Endothelial cell (in vitro differentiated cells): Measurements from ENCODE around the gene RMC1. TPM values are rescaled to one million over a fixed set of nuclear protein-coding genes. Genes with fewer than 3 reads are reported as not detected.
"Not testable (repeated sequence)": the region's sequence is repeated elsewhere in the genome, so short reads cannot be mapped to it uniquely, and the experiment has no call there.

Source experiments
- DNase-seq: peaks from one replicate; pipeline ENCODE4 v3.0.0; 2021; ENCODE audit warnings: low spot score
- H3K27ac Mint-ChIP-seq: one replicate; pipeline ENCODE4 v1.8.0; 2021; ENCODE audit warnings: mixed read lengths, inconsistent platforms; ENCODE audit not compliant: unreplicated experiment
- H3K27me3 Mint-ChIP-seq: one replicate; pipeline ENCODE4 v1.8.0; 2021; ENCODE audit warnings: mild to moderate bottlenecking, moderate library complexity, mixed read lengths, inconsistent platforms; ENCODE audit not compliant: unreplicated experiment
- H3K36me3 Mint-ChIP-seq: one replicate; pipeline ENCODE4 v1.8.0; 2021; ENCODE audit warnings: mild to moderate bottlenecking, low read depth, mixed read lengths, inconsistent platforms; ENCODE audit not compliant: unreplicated experiment
- H3K4me1 Mint-ChIP-seq: one replicate; pipeline ENCODE4 v1.8.0; 2021; ENCODE audit warnings: mild to moderate bottlenecking, mixed read lengths, inconsistent platforms; ENCODE audit not compliant: unreplicated experiment
- H3K4me3 Mint-ChIP-seq: one replicate; pipeline ENCODE4 v1.8.0; 2021; ENCODE audit warnings: mild to moderate bottlenecking, mixed read lengths, inconsistent platforms; ENCODE audit not compliant: unreplicated experiment
- H3K9me3 Mint-ChIP-seq: one replicate; pipeline ENCODE4 v1.8.0; 2021; ENCODE audit warnings: mixed read lengths, inconsistent platforms; ENCODE audit not compliant: unreplicated experiment
- CTCF ChIP-seq: fragments of 200-600 bp; sonication (generic); IDR thresholded peaks from one replicate; pipeline ENCODE4 v1.5.0; 2021; ENCODE audit warnings: antibody characterized with exemption; ENCODE audit not compliant: unreplicated experiment
- total RNA-seq: library from RNA; stranded (reverse); fragmentation: NEBNext Ultra II Directional; extraction: Animal tissue kit (Norgen Biotek cat#: 25700); gene quantifications from one replicate; pipeline ENCODE4 v1.2.1, GENCODE V29; 2021; ENCODE audit not compliant: unreplicated experiment

The RMC1 gene
- total RNA-seq, 1 donor from 2014 or later = 11.7 TPM

- Mint-ChIP-seq H3K36me3 (peaks cover 42% of the 10 kb centered on the region), H3K4me1 (no peaks in the 10 kb centered on the region)
- no peak for DNase-seq
Measured at GRCh38 chr18:23553887-23554286, 50.6 kb downstream of the RMC1 start.

DNA sequence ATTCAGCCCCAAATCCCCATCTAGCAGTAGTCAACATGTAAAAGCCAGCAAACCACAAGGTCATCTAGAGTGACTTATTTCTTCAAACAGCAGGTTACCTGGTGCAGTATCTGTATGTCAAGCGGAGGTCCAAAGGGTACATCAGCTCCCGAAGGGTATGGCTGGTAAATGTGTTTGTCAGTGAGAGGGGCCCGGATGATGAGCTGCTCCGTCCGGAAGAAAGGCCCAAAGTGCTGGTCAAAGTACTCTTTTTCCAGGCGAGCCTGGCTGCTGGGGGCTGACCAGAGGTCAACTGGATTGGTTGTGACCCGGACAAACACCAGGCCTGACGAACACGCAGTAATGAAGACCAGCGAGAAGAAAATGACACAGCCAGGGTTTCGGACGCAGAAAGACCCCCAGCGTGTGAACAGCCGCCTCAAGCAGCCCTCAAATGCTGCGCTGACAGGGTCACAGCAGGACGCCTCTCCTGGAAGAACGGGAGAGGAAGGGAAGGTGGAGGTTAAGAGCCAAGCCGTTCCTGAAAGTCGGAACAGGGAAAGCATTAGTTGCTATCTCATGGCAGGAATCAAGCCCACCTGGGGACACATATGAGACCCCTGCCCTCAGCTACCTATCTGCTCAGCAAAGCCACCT is 53.0 kb downstream of the RMC1 start:
- no peaks in the 10 kb centered on the region for H3K27me3 Mint-ChIP-seq

More at GRCh38 chr18:23553887-23554286, 50.6 kb downstream of the RMC1 start:
- TF ChIP-seq CTCF = no peak
- Mint-ChIP-seq H3K27me3 (no peaks in the 10 kb centered on the region), H3K27ac (no peak overlapping the region), H3K4me3 (no peak overlapping the region), H3K9me3 (no peaks in the 10 kb centered on the region)

GRCh38 chr18:23557511-23557910 is 54.2 kb downstream of the RMC1 start:
- DNase-seq, H3K4me1 Mint-ChIP-seq, H3K4me3 Mint-ChIP-seq, H3K9me3 Mint-ChIP-seq, H3K27me3 Mint-ChIP-seq, H3K27ac Mint-ChIP-seq: not testable (repeated sequence)
- H3K36me3 Mint-ChIP-seq = peaks cover 36% of the 10 kb centered on the region

More for the DNA sequence above, 53.0 kb downstream of the RMC1 start:
- Mint-ChIP-seq H3K9me3 (no peaks in the 10 kb centered on the region), H3K36me3 (peaks cover 47% of the 10 kb centered on the region), H3K4me1 (no peaks in the 10 kb centered on the region), H3K27ac (no peak overlapping the region), H3K4me3 (no peak overlapping the region)
- TF ChIP-seq CTCF = no peak
- no peak for DNase-seq

DNA sequence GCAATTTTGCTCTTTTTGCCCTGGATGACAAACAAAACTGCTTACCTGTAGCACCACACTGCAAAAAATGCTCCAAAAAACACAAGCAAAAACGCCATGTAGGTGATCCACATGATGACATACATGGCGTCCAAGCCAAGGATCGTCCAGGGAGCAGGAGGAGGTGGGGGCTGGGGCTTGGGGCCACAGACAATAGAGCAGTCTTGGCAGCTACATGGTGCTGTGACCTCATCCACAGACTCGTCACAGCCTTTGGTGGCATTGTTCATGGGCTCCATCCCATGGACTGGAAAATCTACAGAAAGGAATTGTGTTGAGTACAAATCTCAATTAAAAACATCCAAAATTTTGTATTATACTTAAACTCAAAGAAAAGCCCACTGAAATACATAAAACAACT is 56.9 kb downstream of the RMC1 start:
- no peaks in the 10 kb centered on the region for H3K9me3 Mint-ChIP-seq
- no peak for TF ChIP-seq CTCF
- no peaks in the 10 kb centered on the region for H3K4me1 Mint-ChIP-seq
- peaks cover 27% of the 10 kb centered on the region for H3K36me3 Mint-ChIP-seq
- H3K4me3 Mint-ChIP-seq = no peak overlapping the region
- DNase-seq = no peak
- H3K27ac Mint-ChIP-seq = no peak overlapping the region
- H3K27me3 Mint-ChIP-seq = no peaks in the 10 kb centered on the region

DNA sequence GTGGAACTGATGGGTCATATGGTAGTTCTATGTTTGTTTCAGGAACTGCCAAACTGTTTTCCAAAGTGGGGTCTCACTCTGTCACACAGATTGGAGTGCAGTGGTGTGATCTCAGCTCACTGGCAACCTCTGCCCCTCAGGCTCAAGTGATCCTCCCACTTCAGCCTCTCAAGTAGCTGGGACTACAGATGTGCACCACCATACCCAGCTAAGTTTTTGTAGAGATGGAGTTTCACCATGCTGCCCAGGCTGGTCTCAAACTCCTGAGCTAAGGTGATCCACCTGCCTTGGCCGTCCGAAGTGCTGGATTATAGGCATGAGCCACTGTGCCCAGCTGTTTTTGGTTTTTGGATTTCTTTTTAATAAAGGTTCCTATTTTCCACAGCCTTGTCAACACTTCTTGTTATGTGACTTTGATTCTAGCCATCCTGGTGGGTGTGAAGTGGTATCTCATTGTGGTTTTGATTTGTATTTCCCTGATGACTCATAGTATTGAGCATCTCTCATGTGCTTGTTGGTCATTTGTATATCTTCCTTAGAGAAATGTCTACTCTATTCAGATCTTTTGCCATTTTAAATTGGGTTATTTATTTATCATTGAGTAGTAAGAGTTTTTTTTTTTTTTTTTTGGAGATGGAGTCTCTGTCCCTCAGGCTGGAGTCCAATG is 60.2 kb downstream of the RMC1 start:
- Mint-ChIP-seq H3K27me3 (no peaks in the 10 kb centered on the region), H3K27ac (no peak overlapping the region), H3K4me3 (no peak overlapping the region), H3K36me3 (peaks cover 17% of the 10 kb centered on the region), H3K9me3 (no peaks in the 10 kb centered on the region), H3K4me1 (no peaks in the 10 kb centered on the region)
- no peak for DNase-seq
- no peak for TF ChIP-seq CTCF
